ENCODE data around the gene STX16.

GRCh38 chr20:58642441-58642840 lies 8.6 kb upstream of the STX16 start:
- TF ChIP-seq, protein P1, sequence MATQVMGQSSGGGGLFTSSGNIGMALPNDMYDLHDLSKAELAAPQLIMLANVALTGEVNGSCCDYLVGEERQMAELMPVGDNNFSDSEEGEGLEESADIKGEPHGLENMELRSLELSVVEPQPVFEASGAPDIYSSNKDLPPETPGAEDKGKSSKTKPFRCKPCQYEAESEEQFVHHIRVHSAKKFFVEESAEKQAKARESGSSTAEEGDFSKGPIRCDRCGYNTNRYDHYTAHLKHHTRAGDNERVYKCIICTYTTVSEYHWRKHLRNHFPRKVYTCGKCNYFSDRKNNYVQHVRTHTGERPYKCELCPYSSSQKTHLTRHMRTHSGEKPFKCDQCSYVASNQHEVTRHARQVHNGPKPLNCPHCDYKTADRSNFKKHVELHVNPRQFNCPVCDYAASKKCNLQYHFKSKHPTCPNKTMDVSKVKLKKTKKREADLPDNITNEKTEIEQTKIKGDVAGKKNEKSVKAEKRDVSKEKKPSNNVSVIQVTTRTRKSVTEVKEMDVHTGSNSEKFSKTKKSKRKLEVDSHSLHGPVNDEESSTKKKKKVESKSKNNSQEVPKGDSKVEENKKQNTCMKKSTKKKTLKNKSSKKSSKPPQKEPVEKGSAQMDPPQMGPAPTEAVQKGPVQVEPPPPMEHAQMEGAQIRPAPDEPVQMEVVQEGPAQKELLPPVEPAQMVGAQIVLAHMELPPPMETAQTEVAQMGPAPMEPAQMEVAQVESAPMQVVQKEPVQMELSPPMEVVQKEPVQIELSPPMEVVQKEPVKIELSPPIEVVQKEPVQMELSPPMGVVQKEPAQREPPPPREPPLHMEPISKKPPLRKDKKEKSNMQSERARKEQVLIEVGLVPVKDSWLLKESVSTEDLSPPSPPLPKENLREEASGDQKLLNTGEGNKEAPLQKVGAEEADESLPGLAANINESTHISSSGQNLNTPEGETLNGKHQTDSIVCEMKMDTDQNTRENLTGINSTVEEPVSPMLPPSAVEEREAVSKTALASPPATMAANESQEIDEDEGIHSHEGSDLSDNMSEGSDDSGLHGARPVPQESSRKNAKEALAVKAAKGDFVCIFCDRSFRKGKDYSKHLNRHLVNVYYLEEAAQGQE (IDR thresholded peaks at IDR 0.05; ENCODE audit: insufficient replicate concordance, low read depth) = no peak
- TF ChIP-seq, protein P2, sequence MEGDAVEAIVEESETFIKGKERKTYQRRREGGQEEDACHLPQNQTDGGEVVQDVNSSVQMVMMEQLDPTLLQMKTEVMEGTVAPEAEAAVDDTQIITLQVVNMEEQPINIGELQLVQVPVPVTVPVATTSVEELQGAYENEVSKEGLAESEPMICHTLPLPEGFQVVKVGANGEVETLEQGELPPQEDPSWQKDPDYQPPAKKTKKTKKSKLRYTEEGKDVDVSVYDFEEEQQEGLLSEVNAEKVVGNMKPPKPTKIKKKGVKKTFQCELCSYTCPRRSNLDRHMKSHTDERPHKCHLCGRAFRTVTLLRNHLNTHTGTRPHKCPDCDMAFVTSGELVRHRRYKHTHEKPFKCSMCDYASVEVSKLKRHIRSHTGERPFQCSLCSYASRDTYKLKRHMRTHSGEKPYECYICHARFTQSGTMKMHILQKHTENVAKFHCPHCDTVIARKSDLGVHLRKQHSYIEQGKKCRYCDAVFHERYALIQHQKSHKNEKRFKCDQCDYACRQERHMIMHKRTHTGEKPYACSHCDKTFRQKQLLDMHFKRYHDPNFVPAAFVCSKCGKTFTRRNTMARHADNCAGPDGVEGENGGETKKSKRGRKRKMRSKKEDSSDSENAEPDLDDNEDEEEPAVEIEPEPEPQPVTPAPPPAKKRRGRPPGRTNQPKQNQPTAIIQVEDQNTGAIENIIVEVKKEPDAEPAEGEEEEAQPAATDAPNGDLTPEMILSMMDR (IDR thresholded peaks at IDR 0.05; ENCODE audit: insufficient read depth, low read length) = no peak
- TF ChIP-seq POLR2AphosphoS5 (IDR thresholded peaks at IDR 0.05; ENCODE audit: low read depth) (no peak), SPI1 (IDR thresholded peaks at IDR 0.05; ENCODE audit: borderline replicate concordance, low read depth) (no peak)

All from HL-60 (cell line).